ENCODE results near the gene LRRTM3.

LRRTM3 gene

DNA sequence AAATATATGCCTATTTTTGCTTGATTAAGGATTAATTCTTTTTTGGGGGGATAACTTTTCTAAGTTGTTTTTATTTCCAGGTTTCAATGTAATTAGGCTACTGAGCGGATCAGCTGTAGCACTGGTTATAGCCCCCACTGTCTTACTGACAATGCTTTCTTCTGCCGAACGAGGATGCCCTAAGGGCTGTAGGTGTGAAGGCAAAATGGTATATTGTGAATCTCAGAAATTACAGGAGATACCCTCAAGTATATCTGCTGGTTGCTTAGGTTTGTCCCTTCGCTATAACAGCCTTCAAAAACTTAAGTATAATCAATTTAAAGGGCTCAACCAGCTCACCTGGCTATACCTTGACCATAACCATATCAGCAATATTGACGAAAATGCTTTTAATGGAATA lies 1.0 kb downstream of the LRRTM3 start:
- no peaks in the 10 kb centered on the region for H3K4me1 Mint-ChIP-seq
- H3K27ac Mint-ChIP-seq: no peak overlapping the region
- no peak for DNase-seq
- H3K36me3 Mint-ChIP-seq: no peaks in the 10 kb centered on the region
- no peak overlapping the region for H3K4me3 Mint-ChIP-seq
- peaks cover 32% of the 10 kb centered on the region for H3K27me3 Mint-ChIP-seq
- H3K9me3 Mint-ChIP-seq: no peaks in the 10 kb centered on the region
- CTCF ChIA-PET: interaction anchor here (1.1 kb wide), 1 partner anchor 594 kb away, joined by 3 read pairs; no protein-coding TSS in a partner anchor

DNA sequence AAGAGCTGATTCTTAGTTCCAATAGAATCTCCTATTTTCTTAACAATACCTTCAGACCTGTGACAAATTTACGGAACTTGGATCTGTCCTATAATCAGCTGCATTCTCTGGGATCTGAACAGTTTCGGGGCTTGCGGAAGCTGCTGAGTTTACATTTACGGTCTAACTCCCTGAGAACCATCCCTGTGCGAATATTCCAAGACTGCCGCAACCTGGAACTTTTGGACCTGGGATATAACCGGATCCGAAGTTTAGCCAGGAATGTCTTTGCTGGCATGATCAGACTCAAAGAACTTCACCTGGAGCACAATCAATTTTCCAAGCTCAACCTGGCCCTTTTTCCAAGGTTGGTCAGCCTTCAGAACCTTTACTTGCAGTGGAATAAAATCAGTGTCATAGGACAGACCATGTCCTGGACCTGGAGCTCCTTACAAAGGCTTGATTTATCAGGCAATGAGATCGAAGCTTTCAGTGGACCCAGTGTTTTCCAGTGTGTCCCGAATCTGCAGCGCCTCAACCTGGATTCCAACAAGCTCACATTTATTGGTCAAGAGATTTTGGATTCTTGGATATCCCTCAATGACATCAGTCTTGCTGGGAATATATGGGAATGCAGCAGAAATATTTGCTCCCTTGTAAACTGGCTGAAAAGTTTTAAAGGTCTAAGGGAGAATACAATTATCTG lies 1.6 kb downstream of the LRRTM3 start:
- no peak for DNase-seq
- CTCF ChIA-PET: interaction anchor here (1.1 kb wide), 1 partner anchor 594 kb away, joined by 3 read pairs; no protein-coding TSS in a partner anchor
- no peak overlapping the region for H3K27ac Mint-ChIP-seq
- peaks cover 32% of the 10 kb centered on the region for H3K27me3 Mint-ChIP-seq
- H3K4me3 Mint-ChIP-seq: no peak overlapping the region
- no peaks in the 10 kb centered on the region for H3K9me3 Mint-ChIP-seq
- H3K4me1 Mint-ChIP-seq: no peaks in the 10 kb centered on the region
- H3K36me3 Mint-ChIP-seq: no peaks in the 10 kb centered on the region

DNA sequence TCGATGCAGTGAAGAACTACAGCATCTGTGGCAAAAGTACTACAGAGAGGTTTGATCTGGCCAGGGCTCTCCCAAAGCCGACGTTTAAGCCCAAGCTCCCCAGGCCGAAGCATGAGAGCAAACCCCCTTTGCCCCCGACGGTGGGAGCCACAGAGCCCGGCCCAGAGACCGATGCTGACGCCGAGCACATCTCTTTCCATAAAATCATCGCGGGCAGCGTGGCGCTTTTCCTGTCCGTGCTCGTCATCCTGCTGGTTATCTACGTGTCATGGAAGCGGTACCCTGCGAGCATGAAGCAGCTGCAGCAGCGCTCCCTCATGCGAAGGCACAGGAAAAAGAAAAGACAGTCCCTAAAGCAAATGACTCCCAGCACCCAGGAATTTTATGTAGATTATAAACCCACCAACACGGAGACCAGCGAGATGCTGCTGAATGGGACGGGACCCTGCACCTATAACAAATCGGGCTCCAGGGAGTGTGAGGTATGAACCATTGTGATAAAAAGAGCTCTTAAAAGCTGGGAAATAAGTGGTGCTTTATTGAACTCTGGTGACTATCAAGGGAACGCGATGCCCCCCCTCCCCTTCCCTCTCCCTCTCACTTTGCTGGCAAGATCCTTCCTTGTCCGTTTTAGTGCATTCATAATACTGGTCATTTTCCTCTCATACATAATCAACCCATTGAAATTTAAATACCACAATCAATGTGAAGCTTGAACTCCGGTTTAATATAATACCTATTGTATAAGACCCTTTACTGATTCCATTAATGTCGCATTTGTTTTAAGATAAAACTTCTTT lies 2.3 kb downstream of the LRRTM3 start:
- Mint-ChIP-seq H3K4me1 (no peaks in the 10 kb centered on the region), H3K4me3 (no peak overlapping the region), H3K27ac (no peak overlapping the region), H3K9me3 (no peaks in the 10 kb centered on the region), H3K27me3 (peaks cover 32% of the 10 kb centered on the region), H3K36me3 (no peaks in the 10 kb centered on the region)
- CTCF ChIA-PET: interaction anchor here (1.1 kb wide), 1 partner anchor 593 kb away, joined by 3 read pairs; no protein-coding TSS in a partner anchor
- DNase-seq: no peak

DNA sequence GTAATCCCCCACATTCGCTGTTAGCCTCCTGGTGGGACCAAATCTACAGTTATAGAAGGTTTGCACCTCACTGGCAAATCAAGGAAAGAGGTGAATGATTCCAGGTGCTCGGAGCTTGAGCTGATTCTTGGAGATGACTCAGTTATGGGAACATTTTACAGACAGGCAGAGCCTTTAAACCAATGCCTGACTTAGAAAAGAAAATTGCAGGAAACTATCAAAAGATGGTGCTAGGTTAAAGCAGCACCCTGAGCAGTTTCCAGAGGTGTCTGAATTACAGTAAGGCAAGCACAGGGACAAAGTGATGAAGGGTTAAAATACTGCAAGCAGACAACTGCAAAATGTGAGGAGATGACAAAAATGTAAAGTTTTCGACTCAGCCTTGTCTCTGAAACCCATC lies 2.9 kb downstream of the LRRTM3 start:
- Mint-ChIP-seq H3K27ac (no peak overlapping the region), H3K4me3 (no peak overlapping the region), H3K27me3 (peaks cover 32% of the 10 kb centered on the region), H3K36me3 (no peaks in the 10 kb centered on the region), H3K4me1 (no peaks in the 10 kb centered on the region), H3K9me3 (no peaks in the 10 kb centered on the region)
- CTCF ChIA-PET: no interaction called here
- DNase-seq: no peak

GRCh38 chr10:66929375-66929774 lies 3.5 kb downstream of the LRRTM3 start:
- CTCF ChIA-PET: interaction anchor here (1.6 kb wide), 1 partner anchor 13 kb away, joined by 3 read pairs; no protein-coding TSS in a partner anchor
- Mint-ChIP-seq H3K27ac (no peak overlapping the region), H3K4me3 (no peak overlapping the region), H3K27me3 (peaks cover 32% of the 10 kb centered on the region), H3K9me3 (no peaks in the 10 kb centered on the region), H3K36me3 (no peaks in the 10 kb centered on the region), H3K4me1 (no peaks in the 10 kb centered on the region)
- no peak for DNase-seq

- Mint-ChIP-seq H3K4me3 (no peak overlapping the region), H3K27me3 (peaks cover 24% of the 10 kb centered on the region), H3K36me3 (no peaks in the 10 kb centered on the region), H3K9me3 (no peaks in the 10 kb centered on the region), H3K27ac (no peak overlapping the region), H3K4me1 (no peaks in the 10 kb centered on the region)
- DNase-seq: no peak
- CTCF ChIA-PET: interaction anchor here (0.5 to 1.2 kb wide), 2 partner anchors 10 to 39 kb away, joined by 3 read pairs; no protein-coding TSS in a partner anchor
Measured at GRCh38 chr10:66931340-66931948, 5.6 kb downstream of the LRRTM3 start.

DNA sequence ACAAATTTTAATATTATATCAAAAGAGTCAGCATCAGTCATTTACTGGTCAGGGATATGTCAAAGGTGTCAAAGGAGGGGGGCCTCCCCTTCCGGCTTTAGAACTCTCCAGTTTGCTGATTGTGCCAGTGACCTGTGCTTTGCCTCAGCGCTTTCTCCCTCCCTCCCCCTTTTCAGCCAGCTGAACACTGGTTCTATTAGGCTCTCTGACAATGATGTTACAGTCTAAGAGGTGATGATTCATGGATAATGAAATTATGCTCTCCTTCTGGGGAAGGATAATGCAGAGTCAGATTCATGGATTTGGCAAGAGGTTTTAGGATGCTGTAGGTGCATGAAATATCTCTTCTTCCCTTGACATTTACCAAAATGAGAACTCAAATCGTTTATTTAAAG lies 6.1 kb downstream of the LRRTM3 start:
- no peaks in the 10 kb centered on the region for H3K36me3 Mint-ChIP-seq
- CTCF ChIA-PET: interaction anchor here (0.5 to 1.2 kb wide), 2 partner anchors 11 to 39 kb away, joined by 3 read pairs; no protein-coding TSS in a partner anchor
- peaks cover 24% of the 10 kb centered on the region for H3K27me3 Mint-ChIP-seq
- H3K4me1 Mint-ChIP-seq: no peaks in the 10 kb centered on the region
- H3K27ac Mint-ChIP-seq: no peak overlapping the region
- DNase-seq: no peak
- no peak overlapping the region for H3K4me3 Mint-ChIP-seq
- H3K9me3 Mint-ChIP-seq: no peaks in the 10 kb centered on the region

GRCh38 chr10:66934711-66935110 lies 8.9 kb downstream of the LRRTM3 start:
- H3K4me3 Mint-ChIP-seq: no peak overlapping the region
- no peaks in the 10 kb centered on the region for H3K4me1 Mint-ChIP-seq
- no peak for DNase-seq
- H3K9me3 Mint-ChIP-seq: no peaks in the 10 kb centered on the region
- no peaks in the 10 kb centered on the region for H3K36me3 Mint-ChIP-seq
- no peaks in the 10 kb centered on the region for H3K27me3 Mint-ChIP-seq
- no peak overlapping the region for H3K27ac Mint-ChIP-seq
- CTCF ChIA-PET: interaction anchor here (1.7 kb wide), 1 partner anchor 9 kb away, joined by 9 read pairs; the partner anchor contains the start of gene LRRTM3

- Mint-ChIP-seq H3K4me1 (no peaks in the 10 kb centered on the region), H3K9me3 (no peaks in the 10 kb centered on the region), H3K27me3 (no peaks in the 10 kb centered on the region), H3K27ac (no peak overlapping the region), H3K36me3 (no peaks in the 10 kb centered on the region), H3K4me3 (no peak overlapping the region)
- no peak for DNase-seq
- CTCF ChIA-PET: interaction anchor here (0.7 kb wide), 1 partner anchor 577 kb away, joined by 3 read pairs; no protein-coding TSS in a partner anchor
Measured at GRCh38 chr10:66940965-66941364, 15.1 kb downstream of the LRRTM3 start.

- Mint-ChIP-seq H3K27me3 (no peaks in the 10 kb centered on the region), H3K36me3 (no peaks in the 10 kb centered on the region), H3K4me3 (no peak overlapping the region), H3K9me3 (no peaks in the 10 kb centered on the region), H3K4me1 (no peaks in the 10 kb centered on the region), H3K27ac (no peak overlapping the region)
- no peak for DNase-seq
- CTCF ChIA-PET: no interaction called here
Measured at GRCh38 chr10:66941491-66941890, 15.7 kb downstream of the LRRTM3 start.

- H3K4me1 Mint-ChIP-seq: no peaks in the 10 kb centered on the region
- no peaks in the 10 kb centered on the region for H3K9me3 Mint-ChIP-seq
- H3K4me3 Mint-ChIP-seq: no peak overlapping the region
- no peaks in the 10 kb centered on the region for H3K27me3 Mint-ChIP-seq
- DNase-seq: no peak
- H3K36me3 Mint-ChIP-seq: no peaks in the 10 kb centered on the region
- CTCF ChIA-PET: no interaction called here
- H3K27ac Mint-ChIP-seq: no peak overlapping the region
Measured at GRCh38 chr10:66942407-66942806, 16.6 kb downstream of the LRRTM3 start.

- Mint-ChIP-seq H3K9me3 (no peaks in the 10 kb centered on the region), H3K36me3 (no peaks in the 10 kb centered on the region), H3K27ac (no peak overlapping the region), H3K4me1 (no peaks in the 10 kb centered on the region), H3K4me3 (no peak overlapping the region), H3K27me3 (no peaks in the 10 kb centered on the region)
- DNase-seq: no peak
- CTCF ChIA-PET: no interaction called here
Measured at GRCh38 chr10:66943590-66943989, 17.8 kb downstream of the LRRTM3 start.

DNA sequence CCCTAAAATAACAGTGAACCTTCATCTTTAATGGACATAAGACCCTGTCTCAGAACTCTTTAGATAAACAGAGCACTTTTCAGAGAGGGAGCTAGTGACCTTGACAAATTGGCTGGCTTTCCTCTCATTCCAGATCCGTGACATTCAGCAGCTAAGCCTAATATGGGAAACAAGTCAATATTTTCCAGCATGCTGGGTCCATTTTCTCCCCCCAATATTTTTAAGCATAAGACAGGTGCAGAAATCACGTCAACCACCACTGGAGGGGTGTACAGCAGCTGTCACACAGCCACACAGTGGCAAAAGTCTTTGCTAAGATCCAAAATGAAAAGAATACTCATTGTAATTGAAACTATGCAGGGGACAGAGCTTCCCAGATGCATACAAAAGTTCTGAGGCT lies 26.1 kb downstream of the LRRTM3 start:
- Mint-ChIP-seq H3K4me3 (no peak overlapping the region), H3K4me1 (no peaks in the 10 kb centered on the region), H3K27me3 (no peaks in the 10 kb centered on the region), H3K36me3 (no peaks in the 10 kb centered on the region), H3K27ac (no peak overlapping the region), H3K9me3 (no peaks in the 10 kb centered on the region)
- CTCF ChIA-PET: no interaction called here
- DNase-seq: no peak

DNA sequence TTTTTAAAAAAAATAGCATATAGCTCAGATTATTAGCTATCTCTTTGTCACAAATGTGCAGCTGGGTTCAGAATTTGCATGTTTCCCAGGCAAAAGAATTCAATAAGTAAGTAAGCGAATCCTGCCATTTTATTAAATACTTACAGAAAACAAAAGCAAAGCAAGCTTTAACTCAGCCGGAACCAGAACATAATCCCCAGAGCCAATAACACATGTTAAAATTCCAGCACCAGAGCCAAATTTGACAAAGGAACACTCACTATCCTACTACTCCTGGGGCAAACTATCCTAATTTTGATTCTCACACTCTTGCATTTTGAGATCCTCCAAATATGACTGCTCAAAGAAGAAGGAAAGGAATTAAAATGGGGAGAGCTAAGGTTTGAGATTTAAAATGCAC lies 32.6 kb downstream of the LRRTM3 start:
- Mint-ChIP-seq H3K36me3 (no peaks in the 10 kb centered on the region), H3K27me3 (no peaks in the 10 kb centered on the region), H3K27ac (no peak overlapping the region), H3K4me3 (no peak overlapping the region), H3K4me1 (no peaks in the 10 kb centered on the region), H3K9me3 (no peaks in the 10 kb centered on the region)
- DNase-seq: no peak
- CTCF ChIA-PET: no interaction called here
